Heart left ventricle (tissue), 16 donors: ENCODE data around the gene MRPL48. TPM values are rescaled to one million over a fixed set of nuclear protein-coding genes. Genes with fewer than 3 reads are reported as not detected.
A peak's percentile ranks its signal among the peaks of the same experiment; 100 is the strongest.
"Not testable (repeated sequence)": the region's sequence is repeated elsewhere in the genome, so short reads cannot be mapped to it uniquely, and the experiment has no call there.

Experiments
- ATAC-seq, 4 donors: fragments of 200-7000 bp; cut with Tn5 transposase; one replicate each; pipeline ENCODE4 v1.9.1; 2020 to 2022; ENCODE audit warnings: moderate library complexity in 4 of 4, mild to moderate bottlenecking in 3 of 4, moderate number of reproducible peaks in 1 of 4
- DNase-seq, 5 donors: peaks; one replicate each; pipeline ENCODE4 v3.0.0-alpha.2; 2020
- H3K27ac ChIP-seq, 12 donors: fragments of 200-600 bp; sonication (generic) in 4 of 12; one replicate each; pipeline versions ENCODE4 v1.5.0 to v1.8.0; 2016 to 2022; ENCODE audit warnings: mild to moderate bottlenecking in 2 of 12
- H3K27me3 ChIP-seq, 9 donors: fragments of 200-600 bp; sonication (generic) in 2 of 9; one replicate each; pipeline versions ENCODE4 v1.5.1 to v1.8.0; 2016 to 2022; ENCODE audit warnings: mild to moderate bottlenecking in 3 of 9
- H3K36me3 ChIP-seq, 9 donors: fragments of 200-600 bp; sonication (generic) in 2 of 9; one replicate each; pipeline versions ENCODE4 v1.5.0 to v1.8.0; 2018 to 2022; ENCODE audit warnings: mild to moderate bottlenecking in 2 of 9
- H3K4me1 ChIP-seq, 12 donors: fragments of 200-600 bp; sonication (generic) in 4 of 12; one replicate each; pipeline versions ENCODE4 v1.5.0 to v1.8.0; 2016 to 2022; ENCODE audit warnings: mild to moderate bottlenecking in 3 of 12
- H3K4me3 ChIP-seq, 12 donors: fragments of 200-600 bp; sonication (generic) in 4 of 12; one replicate each; pipeline versions ENCODE4 v1.5.0 to v1.8.0; 2017 to 2022; ENCODE audit warnings: mild to moderate bottlenecking in 9 of 12, moderate library complexity in 4 of 12
- H3K9me3 ChIP-seq, 12 donors: fragments of 200-600 bp; sonication (generic) in 4 of 12; one replicate each; pipeline versions ENCODE4 v1.5.0 to v1.8.0; 2016 to 2022; ENCODE audit warnings: mild to moderate bottlenecking in 1 of 12
- CTCF ChIP-seq, 12 donors: fragments of 200-600 bp; sonication (generic) in 4 of 12; IDR thresholded peaks; one replicate each; pipeline versions ENCODE4 v1.5.0 to v1.8.0; 2018 to 2022; ENCODE audit warnings: antibody characterized with exemption in 12 of 12, mild to moderate bottlenecking in 5 of 12
- POLR2A ChIP-seq, 2 donors: fragments of 450-650 bp; IDR thresholded peaks; one replicate each; pipeline ENCODE4 v1.6.1; 2017; ENCODE audit warnings: antibody characterized with exemption in 2 of 2, mild to moderate bottlenecking in 2 of 2, moderate library complexity in 2 of 2
- WGBS, 4 donors: extraction: QIAGEN DNeasy Blood & Tissue Kit in 2 of 4; methylation state at CpG; one replicate each; pipeline versions ENCODE4 v1.1.5 to v1.1.7; 2013 to 2018; 5-methylcytosine and 5-hydroxymethylcytosine counted together
- intact Hi-C, 10 donors: fragments of 100-400 bp; cut with DNase I; formaldehyde crosslinking; loops; one replicate each; pipeline versions ENCODE4 v1.11.1 to v1.14.2; 2022
- polyA plus RNA-seq, 2 donors: library from polyadenylated mRNA; stranded (reverse); fragments of 200-250 nt; gene quantifications; one replicate each; pipeline ENCODE4 v1.2.3, GENCODE V29; 2013
- total RNA-seq, 9 donors: library from RNA; depleted of rRNA in 2 of 9; stranded (reverse); fragments of >200 nt in 2 of 9; fragmentation: NEBNext Ultra II Directional in 3 of 9; extraction: Animal tissue kit (Norgen Biotek cat#: 25700) in 3 of 9; gene quantifications; one replicate each; pipeline versions ENCODE4 v1.1.0 to v1.2.4, GENCODE V29; 2016 to 2023
- donor health status: ischemic (EF 13 %, LVEDD 7.1; RV severe dilation, severe dysfunction).
- donor health status: healthy with polysubstance abuse.
- donor health status: DM: no; HTN: yes; CAD: no.
- donor health status: DM: no; HTN: no; CAD: no.
- donor health status: ischemic (EF 25% LVEDD 6.9; RV normal size, moderate dysfunction).
- donor health status: ischemic (EF 25% LVEDD 5.7; RV mildly dilated, moderate dysfunction).
- donor health status: healthy.
- donor health status: DM: yes; HTN: yes; CAD: no.
- donor health status: ischemic (EF 35%, LVEDD 5.7; RV mildly dilated, moderate dysfunction).
- donor health status: nonischemic (EF 11% LVEDD 7.7; RV severe dilation, severe dysfunction).
- donor health status: DM: yes; HTN: yes; CAD: no.
- donor health status: PGD.
- donor health status: ischemic (EF 29% LVEDD 5.4; RV normal size, mild dysfunction).
- donor health status: nonischemic (EF 23%, LVEDD 6.1; RV moderate dilation, normal function).

Gene MRPL48
- total and polyA plus RNA-seq, 11 donors: 21.0 to 47.7 (median 39.4) TPM

GRCh38 chr11:73747762-73748161, 39.9 kb upstream of the MRPL48 start:
- 46 to 55% (median 49%) methylated on average over 3 of the region's 3 CpGs for WGBS, 4 donors

GRCh38 chr11:73748300-73748699, 39.4 kb upstream of the MRPL48 start:
- WGBS, 4 donors: 90 to 92% (median 92%) methylated on average over 5 of the region's 5 CpGs
- no peaks in the 10 kb centered on the region for H3K9me3 ChIP-seq
- TF ChIP-seq POLR2A (IDR thresholded peaks at IDR 0.05) (no peak), CTCF (IDR thresholded peaks at IDR 0.05) (no peak)
- H3K4me3 ChIP-seq: no peak overlapping the region
- intact Hi-C loops: loop anchor here in 1 of 10 donors (10.0 kb wide), 1 partner anchor 57 kb away; no protein-coding TSS in a partner anchor
- no peak for DNase-seq
- H3K36me3 ChIP-seq: peaks cover 0 to 4% (median 0%) of the 10 kb centered on the region in 9 donors
- no peak overlapping the region for H3K27ac ChIP-seq
- peaks cover 0 to 38% (median 19%) of the 10 kb centered on the region in 12 donors for H3K4me1 ChIP-seq
- H3K27me3 ChIP-seq: no peaks in the 10 kb centered on the region
- no peak for ATAC-seq

More at GRCh38 chr11:73747762-73748161, 39.9 kb upstream of the MRPL48 start:
- H3K36me3 ChIP-seq: no peaks in the 10 kb centered on the region
- no peak for ATAC-seq
- intact Hi-C loops: loop anchor here in 1 of 10 donors (10.0 kb wide), 1 partner anchor 57 kb away; no protein-coding TSS in a partner anchor
- H3K27ac ChIP-seq: no peak overlapping the region
- no peaks in the 10 kb centered on the region for H3K9me3 ChIP-seq
- DNase-seq: no peak
- TF ChIP-seq CTCF (IDR thresholded peaks at IDR 0.05) (no peak), POLR2A (IDR thresholded peaks at IDR 0.05) (no peak)
- no peaks in the 10 kb centered on the region for H3K27me3 ChIP-seq
- peaks cover 0 to 33% (median 16%) of the 10 kb centered on the region in 12 donors for H3K4me1 ChIP-seq
- H3K4me3 ChIP-seq: no peak overlapping the region

- Histone ChIP-seq H3K36me3 (peaks cover 0 to 4% (median 0%) of the 10 kb centered on the region in 9 donors), H3K4me3 (no peak overlapping the region), H3K9me3 (no peaks in the 10 kb centered on the region), H3K4me1 (peaks cover 0 to 38% (median 19%) of the 10 kb centered on the region in 12 donors), H3K27me3 (no peaks in the 10 kb centered on the region), H3K27ac (no peak overlapping the region)
- DNase-seq (no peak), ATAC-seq (no peak)
- TF ChIP-seq CTCF (IDR thresholded peaks at IDR 0.05) (no peak), POLR2A (IDR thresholded peaks at IDR 0.05) (no peak)
- intact Hi-C loops: loop anchor here in 1 of 10 donors (10.0 kb wide), 1 partner anchor 56 kb away; no protein-coding TSS in a partner anchor
- 89 to 93% (median 92%) methylated on average over 7 of the region's 7 CpGs for WGBS, 4 donors
Observed at GRCh38 chr11:73749118-73749517, 38.6 kb upstream of the MRPL48 start.

- Histone ChIP-seq H3K36me3 (peaks cover 0 to 4% (median 0%) of the 10 kb centered on the region in 9 donors), H3K4me3 (no peak overlapping the region), H3K4me1 (peaks cover 0 to 38% (median 18%) of the 10 kb centered on the region in 12 donors), H3K9me3 (no peaks in the 10 kb centered on the region), H3K27me3 (no peaks in the 10 kb centered on the region), H3K27ac (no peak overlapping the region)
- DNase-seq (no peak), ATAC-seq (peak in 1 of 4 donors; percentile 21)
- 53 to 73% (median 65%) methylated on average over 5 of the region's 5 CpGs for WGBS, 4 donors
- intact Hi-C loops: no loop called here
- TF ChIP-seq POLR2A (IDR thresholded peaks at IDR 0.05) (no peak), CTCF (IDR thresholded peaks at IDR 0.05) (no peak)
Observed at GRCh38 chr11:73750228-73750627, 37.4 kb upstream of the MRPL48 start.

- ATAC-seq, H3K9me3 ChIP-seq, H3K36me3 ChIP-seq, DNase-seq, H3K27me3 ChIP-seq, intact Hi-C loops, H3K4me3 ChIP-seq, H3K27ac ChIP-seq: not testable (repeated sequence)
- peaks cover 0 to 38% (median 17%) of the 10 kb centered on the region in 12 donors for H3K4me1 ChIP-seq
- WGBS, 4 donors: 97 to 100% (median 98%) methylated on average over 4 of the region's 4 CpGs
Observed at GRCh38 chr11:73750862-73751261, 36.8 kb upstream of the MRPL48 start.
